ENCODE data around the gene OR6M1.

GRCh38 chr11:123800036-123800435 is 6.1 kb downstream of the OR6M1 start:
- TF ChIP-seq CTCF (IDR thresholded peaks at IDR 0.05) = no peak
- no peak for TF ChIP-seq POLR2A (IDR thresholded peaks at IDR 0.05)

Data from testis (tissue), 2 donors.